ENCODE data around the gene ABCA13.

DNA sequence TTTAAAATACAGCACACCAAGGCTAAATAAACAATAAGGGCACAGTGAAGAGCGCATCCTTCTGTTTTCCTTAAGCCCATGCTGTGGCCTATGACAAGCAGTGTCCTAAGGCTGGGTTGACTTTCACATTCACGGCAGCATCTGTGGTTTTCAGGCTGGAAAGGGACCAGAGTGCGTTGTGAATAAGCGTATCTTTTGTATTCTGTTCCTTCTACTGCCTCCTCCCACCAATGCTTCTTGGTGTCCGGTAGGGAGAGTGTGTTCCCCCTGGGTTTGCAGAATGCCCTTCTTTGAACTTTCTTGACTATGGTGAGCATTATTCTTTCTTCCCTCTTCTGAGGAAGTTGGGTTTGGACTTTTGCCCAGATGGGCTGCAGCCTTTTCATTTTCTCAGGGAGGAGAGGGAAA, 73.6 kb downstream of the ABCA13 start:
- TF ChIP-seq, protein P1, sequence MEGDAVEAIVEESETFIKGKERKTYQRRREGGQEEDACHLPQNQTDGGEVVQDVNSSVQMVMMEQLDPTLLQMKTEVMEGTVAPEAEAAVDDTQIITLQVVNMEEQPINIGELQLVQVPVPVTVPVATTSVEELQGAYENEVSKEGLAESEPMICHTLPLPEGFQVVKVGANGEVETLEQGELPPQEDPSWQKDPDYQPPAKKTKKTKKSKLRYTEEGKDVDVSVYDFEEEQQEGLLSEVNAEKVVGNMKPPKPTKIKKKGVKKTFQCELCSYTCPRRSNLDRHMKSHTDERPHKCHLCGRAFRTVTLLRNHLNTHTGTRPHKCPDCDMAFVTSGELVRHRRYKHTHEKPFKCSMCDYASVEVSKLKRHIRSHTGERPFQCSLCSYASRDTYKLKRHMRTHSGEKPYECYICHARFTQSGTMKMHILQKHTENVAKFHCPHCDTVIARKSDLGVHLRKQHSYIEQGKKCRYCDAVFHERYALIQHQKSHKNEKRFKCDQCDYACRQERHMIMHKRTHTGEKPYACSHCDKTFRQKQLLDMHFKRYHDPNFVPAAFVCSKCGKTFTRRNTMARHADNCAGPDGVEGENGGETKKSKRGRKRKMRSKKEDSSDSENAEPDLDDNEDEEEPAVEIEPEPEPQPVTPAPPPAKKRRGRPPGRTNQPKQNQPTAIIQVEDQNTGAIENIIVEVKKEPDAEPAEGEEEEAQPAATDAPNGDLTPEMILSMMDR (IDR thresholded peaks at IDR 0.05; ENCODE audit: low read depth, low read length, poor library complexity, severe bottlenecking) = no peak
- no peak for TF ChIP-seq EZH2phosphoT487 (IDR thresholded peaks at IDR 0.05; ENCODE audit: borderline replicate concordance, low read length)

Data from DOHH2 (cell line).